ENCODE measurements around the gene RAB3C. TPM values are rescaled to one million over a fixed set of nuclear protein-coding genes. Genes with fewer than 3 reads are reported as not detected.
"Not testable (repeated sequence)": the region's sequence is repeated elsewhere in the genome, so short reads cannot be mapped to it uniquely, and the experiment has no call there.

RAB3C gene
- total RNA-seq, 2 donors from 2014 or later, result not detected

GRCh38 chr5:58571501-58571900 lies 11.4 kb upstream of the RAB3C start:
- DNase-seq (ENCODE audit: low spot score), result no peak
- Mint-ChIP-seq H3K4me1 (ENCODE audit: low read depth in 2 of 2) (no peaks in the 10 kb centered on the region), H3K36me3 (no peaks in the 10 kb centered on the region), H3K9me3 (peaks cover 6% of the 10 kb centered on the region), H3K27ac (no peak overlapping the region), H3K27me3 (no peaks in the 10 kb centered on the region), H3K4me3 (no peak overlapping the region)
- no peak for ATAC-seq

GRCh38 chr5:58572973-58573372 lies 9.9 kb upstream of the RAB3C start:
- not testable (repeated sequence) for ATAC-seq; H3K36me3 Mint-ChIP-seq; H3K4me3 Mint-ChIP-seq; H3K9me3 Mint-ChIP-seq; H3K27ac Mint-ChIP-seq; H3K4me1 Mint-ChIP-seq (ENCODE audit: low read depth in 2 of 2); H3K27me3 Mint-ChIP-seq; DNase-seq (ENCODE audit: low spot score)

- Mint-ChIP-seq H3K4me1 (ENCODE audit: low read depth in 2 of 2) (peaks cover 8 to 9% of the 10 kb centered on the region in 2 donors), H3K27me3 (peaks cover 24 to 31% of the 10 kb centered on the region in 2 donors), H3K9me3 (peaks cover 6% of the 10 kb centered on the region), H3K4me3 (no peak overlapping the region), H3K36me3 (no peaks in the 10 kb centered on the region), H3K27ac (no peak overlapping the region)
- ATAC-seq (no peak), DNase-seq (ENCODE audit: low spot score) (no peak)
Observed at GRCh38 chr5:58579781-58580180, 3.1 kb upstream of the RAB3C start.

- no peak for ATAC-seq
- H3K4me1 Mint-ChIP-seq (ENCODE audit: low read depth in 2 of 2), result peaks cover 8 to 9% of the 10 kb centered on the region in 2 donors
- peak overlapping the region; percentile 67 for H3K4me3 Mint-ChIP-seq
- peaks cover 24 to 31% of the 10 kb centered on the region in 2 donors for H3K27me3 Mint-ChIP-seq
- H3K36me3 Mint-ChIP-seq, result no peaks in the 10 kb centered on the region
- DNase-seq (ENCODE audit: low spot score), result no peak
- no peaks in the 10 kb centered on the region for H3K9me3 Mint-ChIP-seq
- H3K27ac Mint-ChIP-seq, result no peak overlapping the region
Observed at GRCh38 chr5:58582019-58582802, 664 bp upstream of the RAB3C start.

- Mint-ChIP-seq H3K4me3 (no peak overlapping the region), H3K27me3 (no peaks in the 10 kb centered on the region), H3K4me1 (ENCODE audit: low read depth in 2 of 2) (no peaks in the 10 kb centered on the region), H3K9me3 (no peaks in the 10 kb centered on the region), H3K36me3 (no peaks in the 10 kb centered on the region), H3K27ac (no peak overlapping the region)
- ATAC-seq (no peak), DNase-seq (ENCODE audit: low spot score) (no peak)
Observed at GRCh38 chr5:58595952-58596351, 13.1 kb downstream of the RAB3C start.

- peaks cover under 1% of the 10 kb centered on the region for H3K36me3 Mint-ChIP-seq
- DNase-seq (ENCODE audit: low spot score) (no peak), ATAC-seq (no peak)
- no peak overlapping the region for H3K4me3 Mint-ChIP-seq
- H3K4me1 Mint-ChIP-seq (ENCODE audit: low read depth in 2 of 2), result no peaks in the 10 kb centered on the region
- H3K9me3 Mint-ChIP-seq, result peaks cover 8% of the 10 kb centered on the region
- no peaks in the 10 kb centered on the region for H3K27me3 Mint-ChIP-seq
- H3K27ac Mint-ChIP-seq, result no peak overlapping the region
Observed at GRCh38 chr5:58598440-58598839, 15.6 kb downstream of the RAB3C start.

- no peak overlapping the region for H3K4me3 Mint-ChIP-seq
- H3K27me3 Mint-ChIP-seq, result no peaks in the 10 kb centered on the region
- H3K27ac Mint-ChIP-seq, result no peak overlapping the region
- H3K4me1 Mint-ChIP-seq (ENCODE audit: low read depth in 2 of 2), result no peaks in the 10 kb centered on the region
- DNase-seq (ENCODE audit: low spot score), result no peak
- ATAC-seq, result peak in 1 of 2 donors; percentile 61
- H3K36me3 Mint-ChIP-seq, result peaks cover 5% of the 10 kb centered on the region
- peaks cover 8% of the 10 kb centered on the region for H3K9me3 Mint-ChIP-seq
Observed at GRCh38 chr5:58599217-58599616, 16.3 kb downstream of the RAB3C start.

- not testable (repeated sequence) for H3K9me3 Mint-ChIP-seq; H3K36me3 Mint-ChIP-seq; DNase-seq (ENCODE audit: low spot score); H3K4me1 Mint-ChIP-seq (ENCODE audit: low read depth in 2 of 2); H3K27ac Mint-ChIP-seq; H3K4me3 Mint-ChIP-seq; H3K27me3 Mint-ChIP-seq; ATAC-seq
Observed at GRCh38 chr5:58600613-58601012, 17.7 kb downstream of the RAB3C start.

- not testable (repeated sequence) for DNase-seq (ENCODE audit: low spot score); H3K36me3 Mint-ChIP-seq; H3K27ac Mint-ChIP-seq; H3K27me3 Mint-ChIP-seq; ATAC-seq; H3K4me1 Mint-ChIP-seq (ENCODE audit: low read depth in 2 of 2); H3K4me3 Mint-ChIP-seq
- H3K9me3 Mint-ChIP-seq, result peaks cover 12% of the 10 kb centered on the region
Observed at GRCh38 chr5:58602889-58603288, 20.0 kb downstream of the RAB3C start.

- no peaks in the 10 kb centered on the region for H3K4me1 Mint-ChIP-seq (ENCODE audit: low read depth in 2 of 2)
- H3K9me3 Mint-ChIP-seq, result peaks cover 14% of the 10 kb centered on the region
- H3K27ac Mint-ChIP-seq, result no peak overlapping the region
- H3K36me3 Mint-ChIP-seq, result peaks cover 5% of the 10 kb centered on the region
- no peak for DNase-seq (ENCODE audit: low spot score)
- ATAC-seq, result no peak
- no peak overlapping the region for H3K4me3 Mint-ChIP-seq
- H3K27me3 Mint-ChIP-seq, result no peaks in the 10 kb centered on the region
Observed at GRCh38 chr5:58606064-58606463, 23.2 kb downstream of the RAB3C start.

- Mint-ChIP-seq H3K36me3 (no peaks in the 10 kb centered on the region), H3K27ac (no peak overlapping the region), H3K9me3 (no peaks in the 10 kb centered on the region), H3K4me1 (ENCODE audit: low read depth in 2 of 2) (no peaks in the 10 kb centered on the region), H3K27me3 (no peaks in the 10 kb centered on the region), H3K4me3 (no peak overlapping the region)
- no peak for ATAC-seq
- no peak for DNase-seq (ENCODE audit: low spot score)
Observed at GRCh38 chr5:58615972-58616371, 33.1 kb downstream of the RAB3C start.

GRCh38 chr5:58617241-58617640 lies 34.4 kb downstream of the RAB3C start:
- H3K9me3 Mint-ChIP-seq, result no peaks in the 10 kb centered on the region
- no peaks in the 10 kb centered on the region for H3K4me1 Mint-ChIP-seq (ENCODE audit: low read depth in 2 of 2)
- H3K27me3 Mint-ChIP-seq, result no peaks in the 10 kb centered on the region
- no peak for DNase-seq (ENCODE audit: low spot score)
- H3K4me3 Mint-ChIP-seq, result no peak overlapping the region
- no peak overlapping the region for H3K27ac Mint-ChIP-seq
- no peaks in the 10 kb centered on the region for H3K36me3 Mint-ChIP-seq
- no peak for ATAC-seq

GRCh38 chr5:58620336-58620735 lies 37.5 kb downstream of the RAB3C start:
- ATAC-seq (no peak), DNase-seq (ENCODE audit: low spot score) (no peak)
- Mint-ChIP-seq H3K27me3 (no peaks in the 10 kb centered on the region), H3K27ac (no peak overlapping the region), H3K4me1 (ENCODE audit: low read depth in 2 of 2) (no peaks in the 10 kb centered on the region), H3K36me3 (no peaks in the 10 kb centered on the region), H3K9me3 (no peaks in the 10 kb centered on the region), H3K4me3 (no peak overlapping the region)

- Mint-ChIP-seq H3K27ac (no peak overlapping the region), H3K4me3 (no peak overlapping the region), H3K36me3 (no peaks in the 10 kb centered on the region), H3K4me1 (ENCODE audit: low read depth in 2 of 2) (no peaks in the 10 kb centered on the region), H3K9me3 (no peaks in the 10 kb centered on the region), H3K27me3 (no peaks in the 10 kb centered on the region)
- ATAC-seq (no peak), DNase-seq (ENCODE audit: low spot score) (no peak)
Observed at GRCh38 chr5:58622936-58623871, 40.3 kb downstream of the RAB3C start.
